Ectodermal cell (in vitro differentiated cells): ENCODE data around the gene ITGB2.
A peak's percentile ranks its signal among the peaks of the same experiment; 100 is the strongest.
"Not testable (repeated sequence)": the region's sequence is repeated elsewhere in the genome, so short reads cannot be mapped to it uniquely, and the experiment has no call there.

Source experiments
- H3K27ac ChIP-seq: 2 replicates; pipeline ENCODE4 v1.7.0; 2013; ENCODE audit warnings: mild to moderate bottlenecking, low read depth, low read length; ENCODE audit not compliant: insufficient read depth, poor library complexity, severe bottlenecking
- H3K27me3 ChIP-seq: 2 replicates; pipeline ENCODE4 v1.7.0; 2013; ENCODE audit warnings: mild to moderate bottlenecking, low read length; ENCODE audit not compliant: insufficient read depth, control insufficient read depth, poor library complexity, severe bottlenecking
- H3K36me3 ChIP-seq: one replicate; pipeline ENCODE4 v1.7.0; 2013; ENCODE audit warnings: low read length; ENCODE audit not compliant: control insufficient read depth, insufficient read depth
- H3K4me1 ChIP-seq: one replicate; pipeline ENCODE4 v1.7.0; 2013; ENCODE audit warnings: low read length; ENCODE audit not compliant: control insufficient read depth, insufficient read depth
- H3K4me3 ChIP-seq: 2 replicates; pipeline ENCODE4 v1.7.0; 2013; ENCODE audit warnings: low read depth, low read length, control low read depth; ENCODE audit not compliant: insufficient read depth
- H3K9me3 ChIP-seq: 2 replicates; pipeline ENCODE4 v1.7.0; 2013; ENCODE audit warnings: mild to moderate bottlenecking, low read length, moderate library complexity; ENCODE audit not compliant: control insufficient read depth
- WGBS, 2 experiments: methylation state at CpG; one replicate each; pipeline ENCODE4 v1.1.7; 2013; ENCODE audit warnings: missing lambda C conversion rate in 2 of 2; 5-methylcytosine and 5-hydroxymethylcytosine counted together

The ITGB2 gene

GRCh38 chr21:44880405-44881197 is 40.1 kb downstream of the ITGB2 start:
- Histone ChIP-seq H3K36me3 (no peaks in the 10 kb centered on the region), H3K4me1 (no peaks in the 10 kb centered on the region), H3K27ac (no peak overlapping the region), H3K9me3 (no peaks in the 10 kb centered on the region), H3K4me3 (no peak overlapping the region), H3K27me3 (peaks cover 20% of the 10 kb centered on the region)
- 79 to 80% methylated on average over 7 to 8 of the region's 8 CpGs for WGBS, 2 experiments

- not testable (repeated sequence) for H3K9me3 ChIP-seq, H3K27ac ChIP-seq, H3K4me3 ChIP-seq, H3K4me1 ChIP-seq, H3K36me3 ChIP-seq
- 90 to 96% methylated on average over 8 of the region's 8 CpGs for WGBS, 2 experiments
- H3K27me3 ChIP-seq, result peaks cover 34% of the 10 kb centered on the region
Measured at GRCh38 chr21:44879238-44879637, 41.5 kb downstream of the ITGB2 start.

- WGBS, 2 experiments, result 91 to 93% methylated on average over 10 to 12 of the region's 13 CpGs
- no peak overlapping the region for H3K4me3 ChIP-seq
- no peaks in the 10 kb centered on the region for H3K9me3 ChIP-seq
- H3K4me1 ChIP-seq, result no peaks in the 10 kb centered on the region
- peaks cover 37% of the 10 kb centered on the region for H3K27me3 ChIP-seq
- no peak overlapping the region for H3K27ac ChIP-seq
- H3K36me3 ChIP-seq, result no peaks in the 10 kb centered on the region
Measured at GRCh38 chr21:44878053-44878982, 42.4 kb downstream of the ITGB2 start.

- H3K9me3 ChIP-seq, result no peaks in the 10 kb centered on the region
- H3K36me3 ChIP-seq, result no peaks in the 10 kb centered on the region
- WGBS, 2 experiments, result 94 to 96% methylated on average over 12 of the region's 12 CpGs
- H3K27me3 ChIP-seq, result peaks cover 37% of the 10 kb centered on the region
- H3K27ac ChIP-seq, result no peak overlapping the region
- H3K4me3 ChIP-seq, result no peak overlapping the region
- peaks cover 4% of the 10 kb centered on the region for H3K4me1 ChIP-seq
Measured at GRCh38 chr21:44876849-44877575, 43.7 kb downstream of the ITGB2 start.

- H3K27ac ChIP-seq, result no peak overlapping the region
- H3K36me3 ChIP-seq, result no peaks in the 10 kb centered on the region
- H3K4me1 ChIP-seq, result peaks cover 10% of the 10 kb centered on the region
- peaks cover 37% of the 10 kb centered on the region for H3K27me3 ChIP-seq
- no peaks in the 10 kb centered on the region for H3K9me3 ChIP-seq
- 83 to 87% methylated on average over 6 of the region's 6 CpGs for WGBS, 2 experiments
- no peak overlapping the region for H3K4me3 ChIP-seq
Measured at GRCh38 chr21:44875316-44875700, 45.4 kb downstream of the ITGB2 start.

- Histone ChIP-seq H3K36me3 (no peaks in the 10 kb centered on the region), H3K9me3 (no peaks in the 10 kb centered on the region), H3K27ac (no peak overlapping the region), H3K4me1 (peaks cover 10% of the 10 kb centered on the region), H3K27me3 (peaks cover 37% of the 10 kb centered on the region), H3K4me3 (peak overlapping the region; percentile 82)
- 8 to 9% methylated on average over 49 of the region's 49 CpGs for WGBS, 2 experiments
Measured at GRCh38 chr21:44874497-44875315, 46.0 kb downstream of the ITGB2 start.

GRCh38 chr21:44874240-44874496 is 46.5 kb downstream of the ITGB2 start:
- peak overlapping the region; percentile 82 for H3K4me3 ChIP-seq
- H3K36me3 ChIP-seq, result no peaks in the 10 kb centered on the region
- H3K27ac ChIP-seq, result no peak overlapping the region
- peaks cover 37% of the 10 kb centered on the region for H3K27me3 ChIP-seq
- WGBS, 2 experiments, result 3% methylated on average over 20 of the region's 20 CpGs
- peaks cover 10% of the 10 kb centered on the region for H3K4me1 ChIP-seq
- no peaks in the 10 kb centered on the region for H3K9me3 ChIP-seq

GRCh38 chr21:44873356-44874239 is 47.1 kb downstream of the ITGB2 start, which contains the start of gene PTTG1IP:
Gene PTTG1IP, minus strand, starts transcription at chr21:44873690. Its CDS starts 74 bp downstream, at chr21:44873616.
- Histone ChIP-seq H3K9me3 (no peaks in the 10 kb centered on the region), H3K27me3 (peaks cover 35% of the 10 kb centered on the region), H3K4me1 (peaks cover 10% of the 10 kb centered on the region), H3K4me3 (peak within 1 kb of the TSS; percentile 82), H3K27ac (peak within 1 kb of the TSS; percentile 66), H3K36me3 (no peaks in the 10 kb centered on the region)
- WGBS, 2 experiments, result 0% methylated on average over 123 of the region's 123 CpGs
